ENCODE results near the gene SSC5D. TPM values are rescaled to one million over a fixed set of nuclear protein-coding genes. Genes with fewer than 3 reads are reported as not detected.

The SSC5D gene
- total RNA-seq, 1 donor from 2014 or later = 46.8 TPM

DNA sequence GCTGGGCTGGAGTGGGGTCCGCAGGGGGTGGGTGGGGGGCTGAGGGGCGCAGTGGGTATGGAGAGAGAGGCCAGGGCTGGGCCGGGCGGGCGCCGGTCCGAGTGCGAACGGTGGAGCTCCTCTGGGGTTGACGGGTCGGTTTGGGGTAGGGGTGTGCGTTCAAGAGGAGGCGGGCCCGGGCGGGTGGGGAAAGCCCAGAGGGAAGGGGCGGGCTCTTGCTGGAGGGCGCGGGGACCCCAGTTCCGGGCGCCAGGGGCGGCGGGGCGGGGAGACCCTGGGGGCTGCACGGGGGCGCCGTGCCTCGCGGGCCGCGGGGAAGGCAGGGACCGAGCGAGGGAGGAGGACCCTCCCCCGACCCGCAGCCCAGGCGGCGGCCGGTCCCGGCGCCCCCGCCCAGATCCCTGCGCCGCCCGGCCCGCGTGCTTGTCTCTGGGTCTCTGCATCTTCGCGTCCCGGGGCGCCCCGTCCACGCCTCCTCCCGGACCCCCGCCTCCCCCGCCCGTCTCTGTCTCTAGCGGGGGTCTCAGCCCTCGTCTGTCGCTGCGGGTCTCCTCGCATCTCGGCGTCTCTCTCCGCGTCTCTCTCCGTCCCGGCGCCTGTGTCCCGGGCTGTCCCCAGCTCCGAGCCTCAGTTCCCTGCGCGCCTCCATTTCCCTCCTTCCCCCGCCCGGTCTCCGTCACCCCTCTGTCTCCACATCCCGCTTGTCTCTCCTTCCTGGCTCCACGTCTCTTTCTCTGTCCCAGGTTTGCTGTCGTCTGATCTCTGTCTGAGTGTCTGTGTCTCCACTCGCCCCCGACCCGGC, 36.9 kb upstream of the SSC5D start:
- peaks cover 5% of the 10 kb centered on the region for H3K36me3 Mint-ChIP-seq (ENCODE audit: low read depth, unreplicated experiment)
- H3K4me1 ChIP-seq (ENCODE audit: insufficient read depth, low read length) = no peaks in the 10 kb centered on the region
- H3K9me3 Mint-ChIP-seq (ENCODE audit: unreplicated experiment) = peaks cover 3% of the 10 kb centered on the region
- peaks cover 17% of the 10 kb centered on the region for H3K27me3 Mint-ChIP-seq (ENCODE audit: low read depth, unreplicated experiment)
- peak overlapping the region; percentile 62 for H3K4me2 ChIP-seq (ENCODE audit: low read length)
- no peaks in the 10 kb centered on the region for H3K79me2 ChIP-seq (ENCODE audit: insufficient read depth, low read length)
- H3K27me3 ChIP-seq (ENCODE audit: insufficient read depth, low read length) = peaks cover 25% of the 10 kb centered on the region
- H3K4me3 Mint-ChIP-seq (ENCODE audit: unreplicated experiment) = no peak overlapping the region
- no peak overlapping the region for H3K27ac Mint-ChIP-seq (ENCODE audit: unreplicated experiment)
- no peak overlapping the region for H2AFZ ChIP-seq (ENCODE audit: low read depth, low read length)
- peaks cover 22% of the 10 kb centered on the region for H4K20me1 ChIP-seq (ENCODE audit: insufficient read depth, low read length)
- H3K4me3 ChIP-seq (ENCODE audit: insufficient read depth, low read depth, low read length) = no peak overlapping the region
- H3K9ac ChIP-seq (ENCODE audit: low read length) = no peak overlapping the region
- TF ChIP-seq EZH2 (IDR thresholded peaks at IDR 0.05; ENCODE audit: insufficient read depth, low read length) = peak; percentile 74
- TF ChIP-seq, protein P1, sequence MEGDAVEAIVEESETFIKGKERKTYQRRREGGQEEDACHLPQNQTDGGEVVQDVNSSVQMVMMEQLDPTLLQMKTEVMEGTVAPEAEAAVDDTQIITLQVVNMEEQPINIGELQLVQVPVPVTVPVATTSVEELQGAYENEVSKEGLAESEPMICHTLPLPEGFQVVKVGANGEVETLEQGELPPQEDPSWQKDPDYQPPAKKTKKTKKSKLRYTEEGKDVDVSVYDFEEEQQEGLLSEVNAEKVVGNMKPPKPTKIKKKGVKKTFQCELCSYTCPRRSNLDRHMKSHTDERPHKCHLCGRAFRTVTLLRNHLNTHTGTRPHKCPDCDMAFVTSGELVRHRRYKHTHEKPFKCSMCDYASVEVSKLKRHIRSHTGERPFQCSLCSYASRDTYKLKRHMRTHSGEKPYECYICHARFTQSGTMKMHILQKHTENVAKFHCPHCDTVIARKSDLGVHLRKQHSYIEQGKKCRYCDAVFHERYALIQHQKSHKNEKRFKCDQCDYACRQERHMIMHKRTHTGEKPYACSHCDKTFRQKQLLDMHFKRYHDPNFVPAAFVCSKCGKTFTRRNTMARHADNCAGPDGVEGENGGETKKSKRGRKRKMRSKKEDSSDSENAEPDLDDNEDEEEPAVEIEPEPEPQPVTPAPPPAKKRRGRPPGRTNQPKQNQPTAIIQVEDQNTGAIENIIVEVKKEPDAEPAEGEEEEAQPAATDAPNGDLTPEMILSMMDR (IDR thresholded peaks at IDR 0.05; ENCODE audit: insufficient read depth, low read depth, low read length) = no peak
- H3K4me1 Mint-ChIP-seq (ENCODE audit: low read depth, unreplicated experiment) = no peaks in the 10 kb centered on the region
- FAIRE-seq (no peak), DNase-seq (ENCODE audit: low read depth) (no peak)
- H3K27ac ChIP-seq (ENCODE audit: low read depth, low read length) = no peak overlapping the region
- H3K9me3 ChIP-seq (ENCODE audit: insufficient read depth, low read depth, low read length) = no peaks in the 10 kb centered on the region
- H3K36me3 ChIP-seq (ENCODE audit: insufficient read depth, low read length) = no peaks in the 10 kb centered on the region

DNA sequence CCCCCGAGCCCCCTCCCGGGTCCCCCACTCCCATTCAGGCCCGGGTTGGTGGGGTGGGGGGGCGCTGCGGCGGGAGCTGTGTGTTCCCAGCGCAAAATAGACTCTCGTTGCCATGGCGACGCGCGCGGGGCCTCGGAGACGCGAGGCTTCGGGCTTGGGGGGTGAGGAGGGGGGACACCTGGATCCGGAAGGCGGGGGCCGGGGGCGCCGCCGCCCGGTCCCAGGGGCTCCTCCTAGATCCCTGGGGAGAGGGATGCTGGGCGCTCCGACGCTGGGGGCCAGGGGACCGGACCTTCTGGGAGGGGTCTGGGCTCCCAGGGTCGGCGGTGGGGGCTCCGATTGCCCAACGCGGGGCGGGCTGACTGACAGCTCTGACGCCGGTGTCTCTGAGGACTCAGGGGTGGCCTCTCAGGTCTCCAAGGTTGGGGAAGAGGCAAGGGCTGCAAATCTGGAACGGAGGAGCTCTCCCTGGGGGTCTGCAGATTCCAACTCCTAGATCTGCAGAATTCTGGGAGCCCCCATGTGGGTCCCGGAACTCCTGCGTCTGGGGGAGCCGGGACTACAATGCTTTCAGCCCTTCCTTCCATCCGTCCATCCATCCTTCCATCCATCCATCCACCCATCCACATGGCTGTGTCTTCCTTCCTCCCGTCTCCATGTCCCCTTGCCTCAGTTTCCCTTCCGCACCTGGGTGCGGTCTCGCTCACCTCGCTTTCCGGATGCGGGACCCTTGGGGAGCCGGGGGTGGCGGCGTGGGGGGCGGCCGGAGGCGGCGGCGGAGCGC, 36.1 kb upstream of the SSC5D start:
- FAIRE-seq (no peak), DNase-seq (ENCODE audit: low read depth) (no peak)
- Histone ChIP-seq H3K79me2 (ENCODE audit: insufficient read depth, low read length) (no peaks in the 10 kb centered on the region), H3K4me1 (ENCODE audit: insufficient read depth, low read length) (no peaks in the 10 kb centered on the region), H3K27ac (ENCODE audit: low read depth, low read length) (no peak overlapping the region), H3K9me3 (ENCODE audit: insufficient read depth, low read depth, low read length) (no peaks in the 10 kb centered on the region), H3K9ac (ENCODE audit: low read length) (no peak overlapping the region), H3K36me3 (ENCODE audit: insufficient read depth, low read length) (no peaks in the 10 kb centered on the region), H2AFZ (ENCODE audit: low read depth, low read length) (no peak overlapping the region), H3K4me3 (ENCODE audit: insufficient read depth, low read depth, low read length) (no peak overlapping the region), H3K4me2 (ENCODE audit: low read length) (peak overlapping the region; percentile 66), H4K20me1 (ENCODE audit: insufficient read depth, low read length) (peaks cover 30% of the 10 kb centered on the region), H3K27me3 (ENCODE audit: insufficient read depth, low read length) (peaks cover 20% of the 10 kb centered on the region)
- Mint-ChIP-seq H3K4me3 (ENCODE audit: unreplicated experiment) (no peak overlapping the region), H3K27me3 (ENCODE audit: low read depth, unreplicated experiment) (peaks cover 15% of the 10 kb centered on the region), H3K27ac (ENCODE audit: unreplicated experiment) (no peak overlapping the region), H3K9me3 (ENCODE audit: unreplicated experiment) (peaks cover 3% of the 10 kb centered on the region), H3K36me3 (ENCODE audit: low read depth, unreplicated experiment) (peaks cover 10% of the 10 kb centered on the region), H3K4me1 (ENCODE audit: low read depth, unreplicated experiment) (no peaks in the 10 kb centered on the region)
- peak; percentile 76 for TF ChIP-seq EZH2 (IDR thresholded peaks at IDR 0.05; ENCODE audit: insufficient read depth, low read length)
- TF ChIP-seq, protein P1 (IDR thresholded peaks at IDR 0.05; ENCODE audit: insufficient read depth, low read depth, low read length) = no peak
